ENCODE results near the gene GRB14. TPM values are rescaled to one million over a fixed set of nuclear protein-coding genes. Genes with fewer than 3 reads are reported as not detected.

The GRB14 gene
- total and polyA plus RNA-seq, 10 of the 15 experiments (the other 5 are each of a cell fraction or from before 2014, with no cell fraction given) = not detected

DNA sequence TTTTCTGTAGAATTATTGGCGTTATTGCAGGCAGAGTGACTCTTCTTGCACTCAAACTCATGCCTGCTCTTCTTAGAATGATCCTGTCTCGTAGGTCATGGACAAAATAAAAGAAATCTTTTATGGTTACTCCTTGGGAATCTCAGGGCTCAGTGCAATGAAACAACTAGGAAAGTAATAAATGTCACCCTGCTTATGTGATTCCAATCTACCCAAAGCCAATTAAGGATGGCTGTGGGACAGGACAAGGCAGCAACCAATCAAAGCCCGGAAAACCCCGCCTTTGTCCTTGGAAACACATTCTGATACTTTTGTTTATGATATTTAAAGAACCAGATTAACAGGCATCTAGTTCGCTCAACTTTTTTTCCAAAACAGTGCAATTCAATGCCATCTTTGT, 53.0 kb downstream of the GRB14 start:
- H4K20me1 ChIP-seq (ENCODE audit: control insufficient read depth, insufficient read depth) = no peaks in the 10 kb centered on the region
- H3K9me3 ChIP-seq (replicated peaks; ENCODE audit: control insufficient read depth, insufficient read depth, low read length) = no peaks in the 10 kb centered on the region
- H3K27me3 ChIP-seq (replicated peaks in 1 of 2; ENCODE audit: control insufficient read depth in 2 of 2, insufficient read depth in 2 of 2, low read length in 1 of 2) = no peaks in the 10 kb centered on the region
- ChIA-PET POLR2A (no interaction called here), RAD21 (ENCODE audit: unreplicated experiment) (no interaction called here), CTCF (no interaction called here), SMC1A (ENCODE audit: uncharacterized antibody, unreplicated experiment) (no interaction called here)
- no peaks in the 10 kb centered on the region for H3K4me1 ChIP-seq (ENCODE audit: control insufficient read depth, insufficient read depth, low read length)
- intact Hi-C loops (cut with micrococcal nuclease; ENCODE audit: unreplicated experiment) (no loop called here), in situ Hi-C loops (cut with MboI) (no loop called here)
- no peak overlapping the region for H3K9ac ChIP-seq (ENCODE audit: control insufficient read depth, insufficient read depth, low read length)
- H3K4me3 ChIP-seq = no peak overlapping the region
- no TSS peak for BruUV-seq (replicated peaks)
- no peaks in the 10 kb centered on the region for H3K79me2 ChIP-seq (ENCODE audit: control insufficient read depth, insufficient read depth, low read length)
- no peaks in the 10 kb centered on the region for H3K36me3 ChIP-seq (ENCODE audit: control insufficient read depth in 2 of 2, insufficient read depth in 2 of 2, low read length in 1 of 2)
- no peak for DNase-seq (ENCODE audit: low read depth, low spot score)
- H2AFZ ChIP-seq (ENCODE audit: control insufficient read depth, low read depth, low read length) = no peak overlapping the region
- H3K27ac ChIP-seq (ENCODE audit: control insufficient read depth, insufficient read depth) = no peak overlapping the region
- TF ChIP-seq MYB (IDR thresholded peaks at IDR 0.05; ENCODE audit: borderline replicate concordance, low read depth, low read length) = no peak
- TF ChIP-seq MXI1 (IDR thresholded peaks at IDR 0.05; ENCODE audit: low read depth, low read length) = no peak
- TF ChIP-seq JUND (IDR thresholded peaks at IDR 0.05; ENCODE audit: low read depth, low read length) = no peak
- no peak for TF ChIP-seq ESRRA (IDR thresholded peaks at IDR 0.05; ENCODE audit: low read length)
- TF ChIP-seq, protein P1, sequence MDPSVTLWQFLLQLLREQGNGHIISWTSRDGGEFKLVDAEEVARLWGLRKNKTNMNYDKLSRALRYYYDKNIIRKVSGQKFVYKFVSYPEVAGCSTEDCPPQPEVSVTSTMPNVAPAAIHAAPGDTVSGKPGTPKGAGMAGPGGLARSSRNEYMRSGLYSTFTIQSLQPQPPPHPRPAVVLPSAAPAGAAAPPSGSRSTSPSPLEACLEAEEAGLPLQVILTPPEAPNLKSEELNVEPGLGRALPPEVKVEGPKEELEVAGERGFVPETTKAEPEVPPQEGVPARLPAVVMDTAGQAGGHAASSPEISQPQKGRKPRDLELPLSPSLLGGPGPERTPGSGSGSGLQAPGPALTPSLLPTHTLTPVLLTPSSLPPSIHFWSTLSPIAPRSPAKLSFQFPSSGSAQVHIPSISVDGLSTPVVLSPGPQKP (IDR thresholded peaks at IDR 0.05; ENCODE audit: low read depth, low read length) = no peak
- no peak for TF ChIP-seq HDAC6 (IDR thresholded peaks at IDR 0.05; ENCODE audit: unreplicated experiment)
- TF ChIP-seq RFX5 (IDR thresholded peaks at IDR 0.05; ENCODE audit: low read depth, low read length) = no peak
- TF ChIP-seq, protein P2, sequence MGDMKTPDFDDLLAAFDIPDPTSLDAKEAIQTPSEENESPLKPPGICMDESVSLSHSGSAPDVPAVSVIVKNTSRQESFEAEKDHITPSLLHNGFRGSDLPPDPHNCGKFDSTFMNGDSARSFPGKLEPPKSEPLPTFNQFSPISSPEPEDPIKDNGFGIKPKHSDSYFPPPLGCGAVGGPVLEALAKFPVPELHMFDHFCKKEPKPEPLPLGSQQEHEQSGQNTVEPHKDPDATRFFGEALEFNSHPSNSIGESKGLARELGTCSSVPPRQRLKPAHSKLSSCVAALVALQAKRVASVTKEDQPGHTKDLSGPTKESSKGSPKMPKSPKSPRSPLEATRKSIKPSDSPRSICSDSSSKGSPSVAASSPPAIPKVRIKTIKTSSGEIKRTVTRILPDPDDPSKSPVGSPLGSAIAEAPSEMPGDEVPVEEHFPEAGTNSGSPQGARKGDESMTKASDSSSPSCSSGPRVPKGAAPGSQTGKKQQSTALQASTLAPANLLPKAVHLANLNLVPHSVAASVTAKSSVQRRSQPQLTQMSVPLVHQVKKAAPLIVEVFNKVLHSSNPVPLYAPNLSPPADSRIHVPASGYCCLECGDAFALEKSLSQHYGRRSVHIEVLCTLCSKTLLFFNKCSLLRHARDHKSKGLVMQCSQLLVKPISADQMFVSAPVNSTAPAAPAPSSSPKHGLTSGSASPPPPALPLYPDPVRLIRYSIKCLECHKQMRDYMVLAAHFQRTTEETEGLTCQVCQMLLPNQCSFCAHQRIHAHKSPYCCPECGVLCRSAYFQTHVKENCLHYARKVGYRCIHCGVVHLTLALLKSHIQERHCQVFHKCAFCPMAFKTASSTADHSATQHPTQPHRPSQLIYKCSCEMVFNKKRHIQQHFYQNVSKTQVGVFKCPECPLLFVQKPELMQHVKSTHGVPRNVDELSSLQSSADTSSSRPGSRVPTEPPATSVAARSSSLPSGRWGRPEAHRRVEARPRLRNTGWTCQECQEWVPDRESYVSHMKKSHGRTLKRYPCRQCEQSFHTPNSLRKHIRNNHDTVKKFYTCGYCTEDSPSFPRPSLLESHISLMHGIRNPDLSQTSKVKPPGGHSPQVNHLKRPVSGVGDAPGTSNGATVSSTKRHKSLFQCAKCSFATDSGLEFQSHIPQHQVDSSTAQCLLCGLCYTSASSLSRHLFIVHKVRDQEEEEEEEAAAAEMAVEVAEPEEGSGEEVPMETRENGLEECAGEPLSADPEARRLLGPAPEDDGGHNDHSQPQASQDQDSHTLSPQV (IDR thresholded peaks at IDR 0.05) = no peak
- no peak for TF ChIP-seq ZSCAN29 (IDR thresholded peaks at IDR 0.05)
- TF ChIP-seq RAD21 (IDR thresholded peaks at IDR 0.05; ENCODE audit: insufficient read depth, low read depth, low read length) = no peak
- H3K4me2 ChIP-seq (ENCODE audit: control insufficient read depth, insufficient read depth) = no peak overlapping the region
- 11% methylated on average over 5 of the region's 5 CpGs for WGBS (ENCODE audit: insufficient coverage, insufficient replicate concordance, low lambda C conversion rate, missing lambda C conversion rate)
- FAIRE-seq = no peak
- ATAC-seq = no peak

All from GM12878 (cell line).